Caco-2 (cell line): ENCODE results near the gene HPS1. TPM values are rescaled to one million over a fixed set of nuclear protein-coding genes. Genes with fewer than 3 reads are reported as not detected.

Experiments
- BruUV-seq: library from RNA; stranded (reverse); fragments of 400-500 nt; replicated peaks from 2 replicates; lab custom pipeline; 2021; lab: Mats Ljungman, UMichigan
- CTCF ChIA-PET: fragments of 300-600 bp; sonication (Branson Sonifier 250); formaldehyde crosslinking; loops from one replicate; lab custom pipeline; 2022; ENCODE audit warnings: antibody characterized with exemption; lab: Charles Lee
- POLR2A ChIA-PET: fragments of 300-600 bp; sonication (Branson Sonifier 250); formaldehyde crosslinking; loops from one replicate; lab custom pipeline; 2022; ENCODE audit warnings: antibody characterized with exemption; lab: Charles Lee
- DNase-seq, 2 experiments: peaks; one replicate each; pipeline versions ENCODE4 v3.0.0 to v3.0.0-alpha.2; 2020 to 2022
- H3K27me3 ChIP-seq: replicated peaks from 2 replicates; pipeline ENCODE4 v1.6.0; 2011; ENCODE audit warnings: low read length; ENCODE audit not compliant: control insufficient read depth, insufficient read depth
- H3K36me3 ChIP-seq: 2 replicates; pipeline ENCODE4 v1.5.1; 2011; ENCODE audit warnings: low read length; ENCODE audit not compliant: control insufficient read depth, insufficient read depth
- H3K4me1 ChIP-seq: fragments of 250-450 bp; sonication (Bioruptor Pico); 2 replicates; pipeline ENCODE4 v1.5.1; 2020; ENCODE audit warnings: mild to moderate bottlenecking
- H3K4me3 ChIP-seq: 2 replicates; pipeline ENCODE4 v1.5.1; 2011; ENCODE audit warnings: low read depth, mild to moderate bottlenecking, control low read depth, low read length
- H3K9me3 ChIP-seq: fragments of 250-450 bp; sonication (Bioruptor Pico); 2 replicates; pipeline ENCODE4 v1.5.1; 2020; ENCODE audit warnings: mild to moderate bottlenecking, moderate library complexity
- H3K27ac Mint-ChIP-seq: one replicate; pipeline ENCODE4 v1.8.0; 2022; ENCODE audit warnings: mixed read lengths; ENCODE audit not compliant: unreplicated experiment
- H3K27me3 Mint-ChIP-seq: one replicate; pipeline ENCODE4 v1.8.0; 2022; ENCODE audit warnings: mixed read lengths; ENCODE audit not compliant: insufficient read depth, unreplicated experiment
- H3K36me3 Mint-ChIP-seq: one replicate; pipeline ENCODE4 v1.8.0; 2022; ENCODE audit warnings: mild to moderate bottlenecking, mixed read lengths; ENCODE audit not compliant: insufficient read depth, unreplicated experiment
- H3K4me1 Mint-ChIP-seq: one replicate; pipeline ENCODE4 v1.8.0; 2022; ENCODE audit warnings: low read depth, mixed read lengths; ENCODE audit not compliant: unreplicated experiment
- H3K4me3 Mint-ChIP-seq: one replicate; pipeline ENCODE4 v1.8.0; 2022; ENCODE audit warnings: mild to moderate bottlenecking, moderate library complexity, mixed read lengths; ENCODE audit not compliant: unreplicated experiment
- H3K9me3 Mint-ChIP-seq: one replicate; pipeline ENCODE4 v1.8.0; 2022; ENCODE audit warnings: mixed read lengths; ENCODE audit not compliant: unreplicated experiment
- CTCF ChIP-seq, 2 experiments: fragments of 200-600 bp in 1 of 2; IDR thresholded peaks; 1 replicate in 1 of 2; 2 replicates in 1 of 2; pipeline versions ENCODE4 v1.5.1 to v1.8.0; 2011 to 2022; ENCODE audit warnings: antibody characterized with exemption in 1 of 2, control low read depth in 1 of 2, inconsistent platforms in 1 of 2, low read depth in 1 of 2, low read length in 1 of 2, mild to moderate bottlenecking in 1 of 2, moderate library complexity in 1 of 2; ENCODE audit not compliant: insufficient read depth in 1 of 2, severe bottlenecking in 1 of 2, unreplicated experiment in 1 of 2
- intact Hi-C: fragments of 100-400 bp; cut with micrococcal nuclease; formaldehyde crosslinking; loops from one replicate; pipeline ENCODE4 v1.10.0; 2022; ENCODE audit not compliant: unreplicated experiment
- total RNA-seq: library from RNA; stranded (reverse); gene quantifications from 2 replicates; pipeline ENCODE4 v1.2.3, GENCODE V29; 2022

Gene HPS1
- total RNA-seq, 1 experiment from 2014 or later = 51.9 TPM

DNA sequence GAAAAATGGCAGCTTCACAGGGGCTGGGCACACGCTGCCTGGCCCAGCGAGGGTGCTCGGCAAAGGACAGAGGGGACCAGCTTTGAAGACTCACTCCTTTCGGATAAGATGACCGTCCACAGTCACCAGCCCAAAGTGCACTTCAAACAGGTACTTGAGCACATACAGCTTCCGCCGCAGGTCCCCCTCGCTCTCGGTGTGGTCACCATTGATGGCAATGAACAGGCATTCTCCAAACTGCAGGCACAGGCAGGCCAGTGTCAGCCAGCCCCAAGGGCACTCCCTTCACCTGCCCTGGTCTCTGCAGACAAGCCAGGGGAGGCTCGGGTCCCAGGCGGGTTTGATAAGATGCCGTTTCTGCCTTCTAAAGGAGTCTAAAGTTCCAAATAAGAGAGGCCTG is 11.6 kb downstream of the HPS1 start:
- Mint-ChIP-seq H3K4me3 (no peak overlapping the region), H3K9me3 (no peaks in the 10 kb centered on the region), H3K4me1 (no peaks in the 10 kb centered on the region), H3K27ac (no peak overlapping the region), H3K36me3 (peaks cover 9% of the 10 kb centered on the region), H3K27me3 (no peaks in the 10 kb centered on the region)
- no peak for TF ChIP-seq CTCF (IDR thresholded peaks at IDR 0.05; ENCODE audit: insufficient read depth in 1 of 2, low read depth in 1 of 2, low read length in 1 of 2, severe bottlenecking in 1 of 2, unreplicated experiment in 1 of 2)
- intact Hi-C loops = no loop called here
- BruUV-seq = no TSS peak
- Histone ChIP-seq H3K27me3 (no peaks in the 10 kb centered on the region), H3K4me1 (no peaks in the 10 kb centered on the region), H3K9me3 (no peaks in the 10 kb centered on the region), H3K36me3 (peaks cover 1% of the 10 kb centered on the region), H3K4me3 (no peak overlapping the region)
- DNase-seq = no peak
- ChIA-PET POLR2A (no interaction called here), CTCF (no interaction called here)

- no peaks in the 10 kb centered on the region for H3K27me3 ChIP-seq
- ChIA-PET CTCF (no interaction called here), POLR2A (no interaction called here)
- no peaks in the 10 kb centered on the region for H3K27me3 Mint-ChIP-seq
- intact Hi-C loops = no loop called here
- H3K4me3 Mint-ChIP-seq = no peak overlapping the region
- TF ChIP-seq CTCF (IDR thresholded peaks at IDR 0.05; ENCODE audit: insufficient read depth in 1 of 2, low read depth in 1 of 2, low read length in 1 of 2, severe bottlenecking in 1 of 2, unreplicated experiment in 1 of 2) = no peak
- BruUV-seq = no TSS peak
- H3K9me3 ChIP-seq = no peaks in the 10 kb centered on the region
- no peak for DNase-seq
- no peak overlapping the region for H3K27ac Mint-ChIP-seq
- H3K4me3 ChIP-seq = no peak overlapping the region
- no peaks in the 10 kb centered on the region for H3K9me3 Mint-ChIP-seq
- H3K4me1 Mint-ChIP-seq = no peaks in the 10 kb centered on the region
- no peaks in the 10 kb centered on the region for H3K4me1 ChIP-seq
- H3K36me3 ChIP-seq = peaks cover 1% of the 10 kb centered on the region
- H3K36me3 Mint-ChIP-seq = peaks cover 9% of the 10 kb centered on the region
Observed at GRCh38 chr10:98433881-98434732, 12.6 kb downstream of the HPS1 start.

- peaks cover 9% of the 10 kb centered on the region for H3K36me3 Mint-ChIP-seq
- no peak for DNase-seq
- no peaks in the 10 kb centered on the region for H3K9me3 Mint-ChIP-seq
- TF ChIP-seq CTCF (IDR thresholded peaks at IDR 0.05; ENCODE audit: insufficient read depth in 1 of 2, low read depth in 1 of 2, low read length in 1 of 2, severe bottlenecking in 1 of 2, unreplicated experiment in 1 of 2) = no peak
- no peaks in the 10 kb centered on the region for H3K9me3 ChIP-seq
- H3K4me1 Mint-ChIP-seq = no peaks in the 10 kb centered on the region
- H3K36me3 ChIP-seq = peaks cover 1% of the 10 kb centered on the region
- ChIA-PET POLR2A (no interaction called here), CTCF (no interaction called here)
- BruUV-seq = no TSS peak
- intact Hi-C loops = no loop called here
- H3K4me3 ChIP-seq = no peak overlapping the region
- no peaks in the 10 kb centered on the region for H3K4me1 ChIP-seq
- H3K27ac Mint-ChIP-seq = no peak overlapping the region
- H3K27me3 ChIP-seq = no peaks in the 10 kb centered on the region
- no peaks in the 10 kb centered on the region for H3K27me3 Mint-ChIP-seq
- H3K4me3 Mint-ChIP-seq = no peak overlapping the region
Observed at GRCh38 chr10:98433371-98433770, 13.4 kb downstream of the HPS1 start.
